ENCODE results near the gene RFTN1.

The RFTN1 gene

DNA sequence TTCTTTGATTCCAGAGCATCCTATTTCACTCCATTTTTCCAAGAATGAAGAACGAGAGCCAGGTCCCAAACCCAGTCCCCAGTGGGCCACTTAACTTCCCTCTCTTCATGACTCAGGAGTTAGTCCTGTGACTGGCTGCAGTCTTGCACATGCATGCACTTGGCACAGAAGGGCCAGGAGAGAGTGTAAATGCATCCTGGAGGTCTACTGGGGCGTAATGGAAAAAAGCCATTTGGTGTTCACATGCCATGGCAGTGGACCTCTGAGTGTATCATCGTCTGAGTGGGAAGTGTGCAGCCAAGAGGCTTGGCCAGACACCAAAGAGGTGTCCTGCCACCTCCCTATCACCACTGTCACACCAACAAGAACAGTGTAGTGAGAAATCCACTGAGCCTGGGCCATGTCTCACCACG, 15.1 kb upstream of the RFTN1 start:
- DNase-seq (ENCODE audit: low spot score) = no peak

DNA sequence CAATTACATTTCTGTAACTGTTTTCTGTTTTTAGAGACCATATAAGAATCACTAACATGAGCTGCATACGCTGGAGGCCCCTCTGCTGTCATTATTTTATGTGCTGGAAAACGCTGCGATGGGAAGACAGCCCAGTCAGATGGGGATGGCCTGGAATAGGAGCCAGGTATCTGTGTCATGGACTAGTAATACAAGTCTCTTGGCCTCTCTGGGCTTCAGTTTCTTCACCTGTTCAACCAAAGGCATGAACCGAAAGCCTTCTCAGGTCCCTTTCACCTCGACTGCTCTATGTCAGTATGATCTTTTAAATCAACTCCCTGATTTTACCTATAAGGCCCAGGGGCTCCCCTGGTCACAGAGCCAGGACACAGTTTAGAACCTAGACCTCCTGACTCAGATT, 14.6 kb upstream of the RFTN1 start:
- DNase-seq (ENCODE audit: low spot score) = no peak

DNA sequence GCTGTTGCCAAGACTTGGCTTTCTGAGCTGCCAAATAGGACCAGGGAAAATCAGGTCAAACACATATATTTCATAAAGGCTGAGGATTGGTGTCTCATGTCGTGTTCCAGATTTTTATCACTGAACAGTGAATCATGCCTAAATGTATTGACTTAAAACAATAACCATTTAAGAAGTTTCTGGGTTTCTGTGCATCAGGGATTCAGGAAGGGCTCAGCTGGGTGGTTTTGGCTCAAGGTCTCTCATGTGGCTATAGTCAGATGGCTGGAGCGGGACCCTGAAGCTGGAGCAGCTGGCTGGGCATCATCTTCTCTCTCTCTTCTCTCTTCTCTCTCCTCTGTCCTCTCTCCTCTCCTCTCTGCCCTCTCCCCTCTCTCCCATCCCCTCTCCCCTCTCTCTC, 10.7 kb upstream of the RFTN1 start:
- DNase-seq (ENCODE audit: low spot score) = no peak

GRCh38 chr3:16523778-16524177, 10.3 kb upstream of the RFTN1 start:
- no peak for DNase-seq (ENCODE audit: low spot score)

DNA sequence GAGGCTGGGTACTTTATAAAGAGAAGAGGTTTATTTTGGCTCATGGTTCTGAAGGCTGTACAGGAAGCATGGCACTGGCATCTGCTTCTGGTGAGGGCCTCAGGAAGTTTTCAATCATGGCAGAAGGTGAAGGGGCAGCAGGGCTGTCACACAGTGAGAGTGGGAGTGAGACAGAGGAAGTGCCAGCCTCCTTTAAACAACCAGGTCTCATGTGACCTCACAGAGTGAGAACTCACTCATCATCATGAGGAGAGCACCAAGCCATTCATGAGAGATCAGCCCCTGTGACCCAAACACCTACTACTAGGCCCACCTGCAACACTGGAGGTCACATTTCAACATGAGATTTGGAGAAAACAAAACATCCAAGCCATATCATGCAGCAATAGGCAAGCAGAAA, 9.3 kb upstream of the RFTN1 start:
- no peak for DNase-seq (ENCODE audit: low spot score)

- no peak for DNase-seq (ENCODE audit: low spot score)
Measured at GRCh38 chr3:16520970-16521881, 7.7 kb upstream of the RFTN1 start.

DNA sequence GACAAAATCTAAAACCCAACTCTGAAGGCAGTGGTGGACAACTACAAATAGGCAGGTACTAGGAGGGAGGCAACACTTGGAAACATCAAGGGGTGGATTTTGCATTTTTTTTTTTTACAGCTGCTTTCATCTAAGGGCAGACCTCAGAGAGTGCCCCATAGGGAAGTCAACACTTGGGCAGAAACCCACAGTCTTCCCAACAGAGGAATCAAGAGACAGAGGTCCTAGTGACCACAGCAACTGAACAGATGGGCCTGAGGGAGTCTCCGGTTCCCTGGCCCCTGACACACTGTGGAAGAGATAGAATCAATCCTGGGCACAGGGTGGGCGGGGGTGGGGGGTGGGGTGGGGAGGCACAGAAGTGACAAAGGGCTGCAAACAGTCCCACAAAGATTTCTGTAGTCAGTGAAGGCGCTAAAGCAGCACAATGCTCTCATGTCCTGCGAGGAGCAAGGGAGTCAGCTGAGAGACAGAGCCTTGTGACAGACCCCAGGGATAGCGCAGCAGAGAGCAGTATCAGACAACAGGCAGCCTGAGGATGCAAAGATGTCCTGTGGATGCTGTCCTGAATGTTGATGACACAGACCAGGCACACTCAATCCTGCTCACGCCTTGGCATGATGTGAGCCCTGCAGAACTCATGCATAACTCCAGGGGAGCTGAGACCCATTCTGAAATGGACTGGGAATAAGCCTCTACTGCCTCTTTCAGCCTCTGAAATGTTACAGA, 6.9 kb upstream of the RFTN1 start:
- no peak for DNase-seq (ENCODE audit: low spot score)

- DNase-seq (ENCODE audit: low spot score) = no peak
Measured at GRCh38 chr3:16516695-16517481, 3.4 kb upstream of the RFTN1 start.

DNA sequence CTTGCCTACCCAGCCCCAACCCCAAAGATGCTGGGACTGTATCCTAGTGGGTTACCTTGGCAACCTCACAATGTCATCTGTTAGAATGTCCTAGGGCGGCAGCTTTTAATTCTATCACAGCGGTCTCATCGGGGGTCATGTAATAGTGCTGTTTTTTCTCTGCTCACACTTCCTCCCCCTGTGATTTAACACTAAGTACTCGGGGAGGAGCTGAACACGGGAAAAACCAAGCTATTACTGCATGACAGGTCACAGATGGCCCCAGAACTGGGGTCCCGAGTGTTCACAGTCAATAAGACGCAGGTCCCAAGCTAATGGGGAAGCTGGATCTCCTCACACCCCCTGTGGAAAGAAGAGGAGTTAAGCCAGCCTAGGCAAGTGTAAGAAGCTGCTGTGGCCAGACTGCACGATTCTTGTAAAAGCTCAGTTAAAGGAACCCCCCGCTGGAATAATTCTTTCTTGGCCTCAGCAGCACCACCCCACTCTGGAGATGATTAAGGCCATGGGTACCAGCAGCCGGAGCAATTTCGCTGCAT, 2.5 kb upstream of the RFTN1 start:
- peak; percentile 66 for DNase-seq (ENCODE audit: low spot score)

GRCh38 chr3:16514755-16515353, 1.4 kb upstream of the RFTN1 start:
- DNase-seq (ENCODE audit: low spot score) = no peak

DNA sequence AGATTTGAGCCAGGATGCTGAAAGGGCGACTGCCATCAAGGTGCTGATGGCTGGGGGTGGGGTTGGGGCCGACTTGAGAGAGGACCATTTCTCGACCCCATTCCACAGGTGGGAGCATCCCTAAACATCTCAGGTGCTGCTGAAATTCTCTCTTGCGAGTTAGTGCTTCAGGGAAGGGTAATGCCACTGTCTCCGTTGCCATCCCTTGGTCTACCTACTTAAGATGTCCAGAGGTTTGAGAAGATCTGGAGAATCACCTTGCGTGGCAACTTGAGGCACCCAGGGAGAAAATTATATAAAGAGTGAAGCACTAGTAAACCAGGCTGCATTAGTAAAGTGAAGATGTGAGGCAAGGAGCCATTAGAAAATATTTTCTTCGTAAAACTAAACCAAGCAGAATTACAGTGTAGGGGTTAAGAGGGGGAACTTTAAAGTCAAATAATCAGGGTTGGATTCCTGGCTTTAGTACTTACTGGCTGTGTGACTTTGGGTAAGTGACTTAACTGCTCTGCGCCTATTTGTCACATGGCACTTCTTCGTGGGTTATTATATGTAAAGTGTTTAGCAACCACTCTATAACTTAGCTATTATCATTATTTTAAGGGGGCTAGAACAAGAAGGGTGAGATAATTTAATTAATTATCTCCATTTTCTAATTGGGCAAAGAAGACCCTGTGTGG, 662 bp upstream of the RFTN1 start:
- no peak for DNase-seq (ENCODE audit: low spot score)

- peak; percentile 80 for DNase-seq (ENCODE audit: low spot score)
Measured at GRCh38 chr3:16512435-16513140, 911 bp downstream of the RFTN1 start.

GRCh38 chr3:16511681-16512434, 1.6 kb downstream of the RFTN1 start:
- DNase-seq (ENCODE audit: low spot score) = peak; percentile 75

DNA sequence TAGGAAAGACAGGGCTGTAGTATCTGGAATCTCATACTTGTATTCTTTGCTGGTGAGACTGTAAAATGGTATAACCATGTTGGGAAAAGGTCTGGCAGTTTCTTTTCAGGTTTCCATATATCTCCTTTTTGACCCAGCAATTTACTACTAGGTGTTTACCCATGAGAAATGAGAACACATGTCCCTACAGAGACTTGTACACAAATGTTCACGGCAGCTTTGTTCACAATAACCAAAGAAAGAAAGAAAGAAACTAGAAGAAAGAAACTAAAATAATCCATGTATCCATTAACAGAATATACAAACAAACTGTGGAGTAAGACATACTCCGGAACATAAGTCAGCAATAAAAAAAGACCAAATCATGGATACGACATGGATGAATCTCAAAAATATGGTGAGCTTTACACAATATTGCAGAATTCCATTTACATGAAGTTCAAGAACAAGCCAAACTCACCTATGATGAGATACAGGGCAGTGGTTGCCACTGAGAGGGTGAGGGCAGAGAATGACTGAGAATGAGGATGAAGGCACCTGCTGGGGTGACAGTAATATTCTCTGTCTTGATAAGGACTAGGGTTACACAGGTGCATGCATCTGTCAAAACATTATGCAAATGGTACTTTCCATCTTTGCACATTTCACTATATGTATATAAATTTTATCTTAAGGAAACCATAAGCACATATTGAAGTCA, 2.7 kb downstream of the RFTN1 start:
- peak; percentile 50 for DNase-seq (ENCODE audit: low spot score)

- DNase-seq (ENCODE audit: low spot score) = peak; percentile 50
Measured at GRCh38 chr3:16509721-16510619, 3.5 kb downstream of the RFTN1 start.

GRCh38 chr3:16508591-16508995, 4.9 kb downstream of the RFTN1 start:
- no peak for DNase-seq (ENCODE audit: low spot score)

- no peak for DNase-seq (ENCODE audit: low spot score)
Measured at GRCh38 chr3:16508243-16508578, 5.3 kb downstream of the RFTN1 start.

- no peak for DNase-seq (ENCODE audit: low spot score)
Measured at GRCh38 chr3:16507578-16508242, 5.8 kb downstream of the RFTN1 start.

Measured in germinal center (tissue), 1 donor.